Osteocyte (in vitro differentiated cells): Measurements from ENCODE around the gene DCTPP1. TPM values are rescaled to one million over a fixed set of nuclear protein-coding genes. Genes with fewer than 3 reads are reported as not detected.
"Not testable (repeated sequence)": the region's sequence is repeated elsewhere in the genome, so short reads cannot be mapped to it uniquely, and the experiment has no call there.

ENCODE experiments used
- DNase-seq: peaks from one replicate; pipeline ENCODE4 v3.0.0; 2021; ENCODE audit warnings: mixed read lengths; ENCODE audit not compliant: unreplicated experiment; ENCODE audit errors: extremely low spot score
- H3K27ac Mint-ChIP-seq: one replicate; pipeline ENCODE4 v1.8.0; 2021; ENCODE audit warnings: mild to moderate bottlenecking, mixed read lengths; ENCODE audit not compliant: unreplicated experiment
- H3K27me3 Mint-ChIP-seq: one replicate; pipeline ENCODE4 v1.8.0; 2021; ENCODE audit warnings: mixed read lengths; ENCODE audit not compliant: unreplicated experiment
- H3K36me3 Mint-ChIP-seq: one replicate; pipeline ENCODE4 v1.8.0; 2021; ENCODE audit warnings: mixed read lengths; ENCODE audit not compliant: unreplicated experiment
- H3K4me1 Mint-ChIP-seq: one replicate; pipeline ENCODE4 v1.8.0; 2021; ENCODE audit warnings: mixed read lengths; ENCODE audit not compliant: unreplicated experiment
- H3K4me3 Mint-ChIP-seq: one replicate; pipeline ENCODE4 v1.8.0; 2021; ENCODE audit warnings: mild to moderate bottlenecking, moderate library complexity, mixed read lengths; ENCODE audit not compliant: unreplicated experiment
- H3K9me3 Mint-ChIP-seq: one replicate; pipeline ENCODE4 v1.8.0; 2021; ENCODE audit warnings: mixed read lengths; ENCODE audit not compliant: unreplicated experiment
- total RNA-seq: library from RNA; stranded (reverse); gene quantifications from 2 replicates; pipeline ENCODE4 v1.2.1, GENCODE V29; 2021
- TF ChIP-seq, protein P1 (sequence below): fragments of 200-600 bp; sonication (generic); IDR thresholded peaks from 2 replicates; pipeline ENCODE4 v1.5.0; 2021; ENCODE audit warnings: antibody characterized with exemption, mild to moderate bottlenecking, moderate library complexity

DCTPP1 gene
- total RNA-seq, 1 donor from 2014 or later, result 26.8 TPM

DNA sequence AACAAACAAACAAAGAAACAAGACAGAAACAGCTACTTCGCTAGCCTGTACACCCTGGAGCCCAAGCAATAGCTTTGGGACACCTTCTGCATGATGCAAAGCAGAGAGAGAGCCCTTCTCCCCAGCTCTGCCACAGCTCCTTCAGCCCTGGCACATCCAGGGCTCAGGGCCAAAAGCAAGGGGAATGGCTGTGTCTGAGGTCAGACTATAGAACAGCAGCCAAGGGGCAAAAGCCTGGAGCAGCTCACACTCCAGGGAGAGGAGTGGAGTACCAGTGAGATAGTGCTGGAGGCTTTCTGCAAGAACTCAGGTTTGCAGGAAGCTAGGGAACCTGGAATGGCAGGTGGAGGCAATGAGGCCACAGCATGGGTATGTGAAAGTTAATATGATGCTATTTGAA, 27.4 kb upstream of the DCTPP1 start:
- H3K4me3 Mint-ChIP-seq, result no peak overlapping the region
- H3K9me3 Mint-ChIP-seq, result no peaks in the 10 kb centered on the region
- H3K36me3 Mint-ChIP-seq, result no peaks in the 10 kb centered on the region
- H3K27ac Mint-ChIP-seq, result no peak overlapping the region
- H3K27me3 Mint-ChIP-seq, result peaks cover 18% of the 10 kb centered on the region
- no peaks in the 10 kb centered on the region for H3K4me1 Mint-ChIP-seq
- no peak for DNase-seq
- TF ChIP-seq, protein P1, sequence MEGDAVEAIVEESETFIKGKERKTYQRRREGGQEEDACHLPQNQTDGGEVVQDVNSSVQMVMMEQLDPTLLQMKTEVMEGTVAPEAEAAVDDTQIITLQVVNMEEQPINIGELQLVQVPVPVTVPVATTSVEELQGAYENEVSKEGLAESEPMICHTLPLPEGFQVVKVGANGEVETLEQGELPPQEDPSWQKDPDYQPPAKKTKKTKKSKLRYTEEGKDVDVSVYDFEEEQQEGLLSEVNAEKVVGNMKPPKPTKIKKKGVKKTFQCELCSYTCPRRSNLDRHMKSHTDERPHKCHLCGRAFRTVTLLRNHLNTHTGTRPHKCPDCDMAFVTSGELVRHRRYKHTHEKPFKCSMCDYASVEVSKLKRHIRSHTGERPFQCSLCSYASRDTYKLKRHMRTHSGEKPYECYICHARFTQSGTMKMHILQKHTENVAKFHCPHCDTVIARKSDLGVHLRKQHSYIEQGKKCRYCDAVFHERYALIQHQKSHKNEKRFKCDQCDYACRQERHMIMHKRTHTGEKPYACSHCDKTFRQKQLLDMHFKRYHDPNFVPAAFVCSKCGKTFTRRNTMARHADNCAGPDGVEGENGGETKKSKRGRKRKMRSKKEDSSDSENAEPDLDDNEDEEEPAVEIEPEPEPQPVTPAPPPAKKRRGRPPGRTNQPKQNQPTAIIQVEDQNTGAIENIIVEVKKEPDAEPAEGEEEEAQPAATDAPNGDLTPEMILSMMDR, result no peak

DNA sequence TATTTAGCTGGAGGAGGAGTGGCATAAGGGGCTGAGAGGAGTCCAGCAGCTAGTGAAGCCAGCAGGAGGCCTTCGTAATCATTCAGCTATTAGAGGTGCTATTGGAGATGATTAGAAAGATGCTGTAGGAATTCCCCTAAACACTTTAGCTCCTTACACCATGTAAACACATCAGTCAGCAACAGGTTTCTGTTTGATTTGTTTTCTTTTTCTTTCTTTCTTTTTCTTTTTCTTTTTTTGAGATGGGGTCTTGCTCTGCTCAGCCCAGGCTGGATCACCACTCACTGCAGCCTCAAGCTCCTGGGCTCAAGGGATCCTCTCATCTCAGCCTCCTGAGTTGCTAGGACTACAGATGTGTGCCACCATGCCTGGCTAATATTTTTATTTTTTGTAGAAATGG, 26.5 kb upstream of the DCTPP1 start:
- Mint-ChIP-seq H3K9me3 (no peaks in the 10 kb centered on the region), H3K27me3 (peaks cover 19% of the 10 kb centered on the region), H3K27ac (no peak overlapping the region), H3K4me3 (no peak overlapping the region), H3K4me1 (no peaks in the 10 kb centered on the region), H3K36me3 (no peaks in the 10 kb centered on the region)
- TF ChIP-seq, protein P1, result no peak
- DNase-seq, result no peak

DNA sequence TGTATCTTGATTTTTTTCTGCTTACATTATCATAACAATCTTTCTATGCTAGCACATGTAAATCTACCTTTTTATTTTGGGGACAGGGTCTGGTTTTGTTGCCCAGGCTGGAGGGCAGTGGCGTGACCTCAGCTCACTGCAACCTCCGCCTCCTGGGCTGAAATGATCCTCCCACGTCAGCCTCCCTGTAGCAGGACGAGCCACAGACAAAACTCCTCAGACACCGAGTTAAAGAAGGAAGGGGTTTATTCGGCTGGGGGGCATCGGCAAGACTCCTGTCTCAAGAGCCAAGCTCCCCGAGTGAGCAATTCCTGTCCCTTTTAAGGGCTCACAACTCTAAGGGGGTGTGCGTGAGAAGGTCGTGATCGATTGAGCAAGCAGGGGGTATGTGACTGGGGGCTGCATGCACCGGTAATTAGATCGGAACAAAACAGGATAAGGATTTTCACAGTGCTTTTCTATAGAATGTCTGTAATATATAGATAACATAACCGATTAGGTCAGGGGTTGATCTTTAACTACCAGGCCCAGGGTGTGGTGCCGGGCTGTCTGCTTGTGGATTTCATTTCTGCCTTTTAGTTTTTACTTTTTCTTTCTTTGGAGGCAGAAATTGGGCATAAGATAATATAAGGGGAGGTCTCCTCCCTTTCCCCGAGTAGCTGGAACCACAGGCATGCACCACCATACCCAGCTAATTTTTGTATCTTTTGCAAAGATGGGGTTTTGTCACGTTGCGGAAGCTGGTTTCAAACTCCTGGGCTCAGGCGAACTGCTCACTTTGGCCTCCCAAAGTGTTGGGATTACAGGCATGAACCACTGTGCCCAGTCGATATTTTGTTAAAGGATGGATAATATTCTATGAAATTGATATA, 23.1 kb upstream of the DCTPP1 start:
- H3K4me1 Mint-ChIP-seq, H3K4me3 Mint-ChIP-seq, H3K27ac Mint-ChIP-seq, H3K36me3 Mint-ChIP-seq, DNase-seq, H3K9me3 Mint-ChIP-seq: not testable (repeated sequence)
- H3K27me3 Mint-ChIP-seq, result peaks cover 19% of the 10 kb centered on the region

DNA sequence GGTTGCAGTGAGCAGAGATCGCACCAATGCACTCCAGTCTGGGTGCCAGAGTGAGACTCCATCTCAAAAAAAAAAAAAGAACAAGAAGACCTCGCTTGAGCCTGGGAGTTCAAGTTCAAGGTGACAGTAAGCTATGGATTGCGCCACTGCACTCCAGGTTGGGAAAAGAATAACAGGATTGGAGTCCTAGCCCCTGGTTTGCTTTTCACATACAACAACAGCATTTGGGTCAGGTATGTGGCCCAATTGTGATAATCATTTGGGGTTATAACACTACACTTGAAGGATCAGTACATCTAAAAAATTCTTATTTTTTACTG, 19.2 kb upstream of the DCTPP1 start:
- peaks cover 4% of the 10 kb centered on the region for H3K36me3 Mint-ChIP-seq
- no peaks in the 10 kb centered on the region for H3K9me3 Mint-ChIP-seq
- TF ChIP-seq, protein P1, result no peak
- no peak overlapping the region for H3K4me3 Mint-ChIP-seq
- H3K27me3 Mint-ChIP-seq, result peaks cover 11% of the 10 kb centered on the region
- H3K4me1 Mint-ChIP-seq, result peaks cover 11% of the 10 kb centered on the region
- H3K27ac Mint-ChIP-seq, result no peak overlapping the region
- DNase-seq, result no peak

DNA sequence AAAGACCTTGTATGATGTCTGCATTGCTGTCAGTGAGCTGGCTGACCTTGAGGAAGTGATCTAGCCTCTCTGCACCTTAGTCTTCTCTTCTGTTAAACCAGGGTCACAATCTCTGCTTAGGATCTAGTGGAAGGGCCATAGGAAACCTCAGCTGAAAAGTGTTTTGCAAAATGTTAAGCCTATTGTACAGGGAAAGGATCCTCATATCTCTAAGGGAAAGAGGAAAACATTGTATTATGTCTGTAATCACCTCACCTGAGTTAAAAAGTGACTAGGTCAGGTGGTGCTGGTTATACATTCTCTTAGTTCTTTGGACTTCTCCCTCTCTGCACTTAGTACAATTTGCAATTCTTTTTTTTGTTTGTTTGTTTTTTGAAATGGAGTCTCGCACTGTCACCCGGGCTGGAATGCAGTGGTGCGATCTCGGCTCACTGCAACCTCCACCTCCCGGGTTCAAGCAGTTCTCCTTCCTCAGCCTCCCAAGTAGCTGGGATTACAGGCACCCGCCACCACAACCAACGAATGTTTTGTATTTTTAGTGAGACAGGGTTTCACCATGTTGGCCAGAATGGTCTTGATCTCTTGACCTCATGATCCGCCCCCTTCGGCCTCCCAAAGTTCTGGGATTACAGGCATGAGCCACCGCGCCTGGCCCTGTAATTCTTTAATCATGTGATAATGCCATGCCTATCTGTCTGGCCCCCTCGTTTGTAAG, 17.8 kb upstream of the DCTPP1 start:
- TF ChIP-seq, protein P1, result no peak
- H3K9me3 Mint-ChIP-seq, result peaks cover 4% of the 10 kb centered on the region
- H3K27me3 Mint-ChIP-seq, result peaks cover 5% of the 10 kb centered on the region
- no peak overlapping the region for H3K4me3 Mint-ChIP-seq
- H3K4me1 Mint-ChIP-seq, result peaks cover 20% of the 10 kb centered on the region
- no peak overlapping the region for H3K27ac Mint-ChIP-seq
- H3K36me3 Mint-ChIP-seq, result peaks cover 17% of the 10 kb centered on the region
- no peak for DNase-seq
